ENCODE data around the gene INCENP. TPM values are rescaled to one million over a fixed set of nuclear protein-coding genes. Genes with fewer than 3 reads are reported as not detected.
A peak's percentile ranks its signal among the peaks of the same experiment; 100 is the strongest.

INCENP gene
- total RNA-seq, 1 donor: 47.5 TPM

GRCh38 chr11:62171261-62171723, 47.5 kb downstream of the INCENP start:
- peak; percentile 60 for TF ChIP-seq CTCF (IDR thresholded peaks at IDR 0.05; ENCODE audit: insufficient read depth, low read length)
- DNase-seq (ENCODE audit: low read depth): peak; percentile 84
- H3K4me3 ChIP-seq (ENCODE audit: low read depth, low read length): no peak overlapping the region

- no peak overlapping the region for H3K4me3 ChIP-seq (ENCODE audit: low read depth, low read length)
- DNase-seq (ENCODE audit: low read depth): no peak
- TF ChIP-seq CTCF (IDR thresholded peaks at IDR 0.05; ENCODE audit: insufficient read depth, low read length): no peak
These were observed 48.5 kb downstream of the INCENP start for GRCh38 chr11:62172294-62172693.

GRCh38 chr11:62176766-62177165, 53.0 kb downstream of the INCENP start:
- TF ChIP-seq CTCF (IDR thresholded peaks at IDR 0.05; ENCODE audit: insufficient read depth, low read length): no peak
- no peak overlapping the region for H3K4me3 ChIP-seq (ENCODE audit: low read depth, low read length)
- DNase-seq (ENCODE audit: low read depth): no peak

GRCh38 chr11:62179995-62180394, 56.2 kb downstream of the INCENP start:
- DNase-seq (ENCODE audit: low read depth): no peak
- TF ChIP-seq CTCF (IDR thresholded peaks at IDR 0.05; ENCODE audit: insufficient read depth, low read length): no peak
- H3K4me3 ChIP-seq (ENCODE audit: low read depth, low read length): no peak overlapping the region

GRCh38 chr11:62181097-62181496, 57.3 kb downstream of the INCENP start:
- H3K4me3 ChIP-seq (ENCODE audit: low read depth, low read length): no peak overlapping the region
- TF ChIP-seq CTCF (IDR thresholded peaks at IDR 0.05; ENCODE audit: insufficient read depth, low read length): no peak
- no peak for DNase-seq (ENCODE audit: low read depth)

- no peak overlapping the region for H3K4me3 ChIP-seq (ENCODE audit: low read depth, low read length)
- TF ChIP-seq CTCF (IDR thresholded peaks at IDR 0.05; ENCODE audit: insufficient read depth, low read length): no peak
- DNase-seq (ENCODE audit: low read depth): no peak
These were observed 58.5 kb downstream of the INCENP start for GRCh38 chr11:62182147-62182891.

- H3K4me3 ChIP-seq (ENCODE audit: low read depth, low read length): no peak overlapping the region
- DNase-seq (ENCODE audit: low read depth): no peak
- TF ChIP-seq CTCF (IDR thresholded peaks at IDR 0.05; ENCODE audit: insufficient read depth, low read length): no peak
These were observed 62.4 kb downstream of the INCENP start for GRCh38 chr11:62186195-62186594.
